ENCODE results near the gene TTLL5. TPM values are rescaled to one million over a fixed set of nuclear protein-coding genes. Genes with fewer than 3 reads are reported as not detected.

Gene TTLL5
- total RNA-seq, 1 donor from 2014 or later = 51.9 TPM

- Mint-ChIP-seq H3K4me1 (ENCODE audit: low read depth) (peaks cover 21% of the 10 kb centered on the region), H3K4me3 (ENCODE audit: low read depth) (no peak overlapping the region), H3K9me3 (ENCODE audit: low read depth) (no peaks in the 10 kb centered on the region), H3K36me3 (ENCODE audit: insufficient read depth) (peaks cover 14% of the 10 kb centered on the region), H3K27ac (peak overlapping the region; percentile 23), H3K27me3 (no peaks in the 10 kb centered on the region)
- DNase-seq (ENCODE audit: low spot score, unreplicated experiment) = no peak
- no peak for TF ChIP-seq CTCF (IDR thresholded peaks at IDR 0.05; ENCODE audit: unreplicated experiment)
These were observed 160.9 kb downstream of the TTLL5 start for GRCh38 chr14:75821831-75822521.

- no peak for TF ChIP-seq CTCF (IDR thresholded peaks at IDR 0.05; ENCODE audit: unreplicated experiment)
- Mint-ChIP-seq H3K36me3 (ENCODE audit: insufficient read depth) (peaks cover 12% of the 10 kb centered on the region), H3K4me1 (ENCODE audit: low read depth) (peaks cover 22% of the 10 kb centered on the region), H3K27ac (no peak overlapping the region), H3K27me3 (no peaks in the 10 kb centered on the region), H3K9me3 (ENCODE audit: low read depth) (no peaks in the 10 kb centered on the region), H3K4me3 (ENCODE audit: low read depth) (no peak overlapping the region)
- DNase-seq (ENCODE audit: low spot score, unreplicated experiment) = no peak
These were observed 161.6 kb downstream of the TTLL5 start for GRCh38 chr14:75822522-75823141.

GRCh38 chr14:75823334-75823733 lies 162.3 kb downstream of the TTLL5 start:
- no peak for TF ChIP-seq CTCF (IDR thresholded peaks at IDR 0.05; ENCODE audit: unreplicated experiment)
- Mint-ChIP-seq H3K27ac (no peak overlapping the region), H3K4me1 (ENCODE audit: low read depth) (peaks cover 22% of the 10 kb centered on the region)

GRCh38 chr14:75824318-75824717 lies 163.3 kb downstream of the TTLL5 start:
- peaks cover 22% of the 10 kb centered on the region for H3K4me1 Mint-ChIP-seq (ENCODE audit: low read depth)
- no peaks in the 10 kb centered on the region for H3K9me3 Mint-ChIP-seq (ENCODE audit: low read depth)
- peaks cover 12% of the 10 kb centered on the region for H3K36me3 Mint-ChIP-seq (ENCODE audit: insufficient read depth)
- no peak for DNase-seq (ENCODE audit: low spot score, unreplicated experiment)
- TF ChIP-seq CTCF (IDR thresholded peaks at IDR 0.05; ENCODE audit: unreplicated experiment) = no peak
- no peak overlapping the region for H3K4me3 Mint-ChIP-seq (ENCODE audit: low read depth)
- peak overlapping the region; percentile 7 for H3K27ac Mint-ChIP-seq
- H3K27me3 Mint-ChIP-seq = no peaks in the 10 kb centered on the region

More at GRCh38 chr14:75823334-75823733, 162.3 kb downstream of the TTLL5 start:
- Mint-ChIP-seq H3K27me3 (no peaks in the 10 kb centered on the region), H3K4me3 (ENCODE audit: low read depth) (no peak overlapping the region), H3K9me3 (ENCODE audit: low read depth) (no peaks in the 10 kb centered on the region), H3K36me3 (ENCODE audit: insufficient read depth) (peaks cover 12% of the 10 kb centered on the region)
- no peak for DNase-seq (ENCODE audit: low spot score, unreplicated experiment)

GRCh38 chr14:75825147-75825592 lies 164.1 kb downstream of the TTLL5 start:
- Mint-ChIP-seq H3K36me3 (ENCODE audit: insufficient read depth) (peaks cover 12% of the 10 kb centered on the region), H3K4me1 (ENCODE audit: low read depth) (peaks cover 26% of the 10 kb centered on the region), H3K4me3 (ENCODE audit: low read depth) (no peak overlapping the region)

More at GRCh38 chr14:75825147-75825592, 164.1 kb downstream of the TTLL5 start:
- TF ChIP-seq CTCF (IDR thresholded peaks at IDR 0.05; ENCODE audit: unreplicated experiment) = no peak
- Mint-ChIP-seq H3K9me3 (ENCODE audit: low read depth) (no peaks in the 10 kb centered on the region), H3K27ac (peak overlapping the region; percentile 40), H3K27me3 (no peaks in the 10 kb centered on the region)
- DNase-seq (ENCODE audit: low spot score, unreplicated experiment) = no peak
